Measurements from ENCODE around the gene DOCK7. TPM values are rescaled to one million over a fixed set of nuclear protein-coding genes. Genes with fewer than 3 reads are reported as not detected.
"Not testable (repeated sequence)": the region's sequence is repeated elsewhere in the genome, so short reads cannot be mapped to it uniquely, and the experiment has no call there.

DOCK7 gene
- total RNA-seq, 2 experiments from 2014 or later: 5.8 to 7.1 TPM

DNA sequence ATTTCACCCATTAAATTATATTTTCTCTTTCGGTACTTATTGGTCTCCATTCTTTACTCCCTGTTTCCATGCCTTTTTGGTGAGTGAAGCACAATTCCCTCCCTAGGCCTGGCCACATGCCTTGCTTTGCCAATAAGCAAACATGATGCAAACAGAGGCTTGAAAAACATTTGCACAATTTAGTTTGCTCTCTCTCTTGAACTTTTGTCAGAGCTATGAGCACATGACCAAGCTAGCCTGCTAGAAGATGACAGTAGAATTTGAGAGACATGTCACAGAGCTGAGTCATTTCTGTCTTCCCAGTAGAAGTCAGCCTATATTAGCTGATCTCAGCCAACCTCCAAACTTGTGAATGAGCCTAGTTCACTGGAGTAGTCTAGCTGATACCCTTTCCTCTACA lies 66.3 kb downstream of the DOCK7 start:
- POLR2A ChIA-PET: no interaction called here
- DNase-seq: no peak
- H3K36me3 Mint-ChIP-seq: no peaks in the 10 kb centered on the region
- H3K27me3 Mint-ChIP-seq: no peaks in the 10 kb centered on the region
- H3K4me3 Mint-ChIP-seq: no peak overlapping the region
- no peak overlapping the region for H3K27ac Mint-ChIP-seq
- no peak for ATAC-seq (ENCODE audit: low read depth)
- H3K9me3 Mint-ChIP-seq: no peaks in the 10 kb centered on the region
- peaks cover 7% of the 10 kb centered on the region for H3K4me1 Mint-ChIP-seq

DNA sequence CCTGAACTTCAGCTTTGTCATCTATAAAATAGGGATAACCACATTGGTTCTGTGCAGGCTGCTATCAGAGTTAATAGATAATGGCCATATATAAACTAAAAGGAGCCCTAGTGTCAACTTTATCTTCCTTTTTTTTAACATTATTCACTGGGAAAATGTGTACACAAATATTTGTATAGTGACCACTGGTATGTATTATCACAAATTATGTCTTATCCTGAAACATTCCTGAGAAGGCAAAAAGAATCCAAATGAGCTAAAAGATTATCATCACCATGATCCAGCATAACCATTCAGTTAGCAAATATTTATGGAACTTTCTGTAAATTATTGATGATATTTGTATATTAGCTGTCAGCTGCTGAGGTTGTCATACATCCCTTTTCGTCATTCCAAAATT lies 74.3 kb downstream of the DOCK7 start:
- H3K27me3 Mint-ChIP-seq: no peaks in the 10 kb centered on the region
- H3K36me3 Mint-ChIP-seq: no peaks in the 10 kb centered on the region
- POLR2A ChIA-PET: no interaction called here
- H3K27ac Mint-ChIP-seq: no peak overlapping the region
- no peak for ATAC-seq (ENCODE audit: low read depth)
- no peaks in the 10 kb centered on the region for H3K4me1 Mint-ChIP-seq
- no peak overlapping the region for H3K4me3 Mint-ChIP-seq
- no peaks in the 10 kb centered on the region for H3K9me3 Mint-ChIP-seq
- DNase-seq: no peak

GRCh38 chr1:62613325-62613727 lies 74.9 kb downstream of the DOCK7 start:
- no peak overlapping the region for H3K27ac Mint-ChIP-seq
- H3K4me3 Mint-ChIP-seq: no peak overlapping the region
- no peaks in the 10 kb centered on the region for H3K27me3 Mint-ChIP-seq

DNA sequence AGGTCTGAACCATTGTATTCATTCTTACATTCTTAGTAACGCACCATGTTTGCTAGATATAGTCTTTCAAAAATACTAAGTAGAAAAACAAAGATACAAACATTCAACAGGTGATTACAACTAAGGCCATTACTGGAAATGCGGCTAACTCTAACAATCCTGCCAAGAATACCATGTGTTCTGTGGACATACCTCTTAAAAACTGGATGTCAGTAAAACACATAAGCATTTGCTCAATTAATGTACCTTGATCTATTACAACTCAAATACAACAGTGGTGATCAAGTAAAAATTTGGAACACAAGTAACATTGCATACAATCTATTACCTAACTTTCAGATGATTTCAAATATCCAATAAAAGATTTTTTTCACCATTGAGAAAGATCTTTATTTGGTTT lies 75.4 kb downstream of the DOCK7 start:
- no peaks in the 10 kb centered on the region for H3K9me3 Mint-ChIP-seq
- DNase-seq: no peak

More at GRCh38 chr1:62613325-62613727, 74.9 kb downstream of the DOCK7 start:
- ATAC-seq (ENCODE audit: low read depth): no peak
- Mint-ChIP-seq H3K36me3 (no peaks in the 10 kb centered on the region), H3K4me1 (no peaks in the 10 kb centered on the region), H3K9me3 (no peaks in the 10 kb centered on the region)
- POLR2A ChIA-PET: no interaction called here
- DNase-seq: no peak

DNA sequence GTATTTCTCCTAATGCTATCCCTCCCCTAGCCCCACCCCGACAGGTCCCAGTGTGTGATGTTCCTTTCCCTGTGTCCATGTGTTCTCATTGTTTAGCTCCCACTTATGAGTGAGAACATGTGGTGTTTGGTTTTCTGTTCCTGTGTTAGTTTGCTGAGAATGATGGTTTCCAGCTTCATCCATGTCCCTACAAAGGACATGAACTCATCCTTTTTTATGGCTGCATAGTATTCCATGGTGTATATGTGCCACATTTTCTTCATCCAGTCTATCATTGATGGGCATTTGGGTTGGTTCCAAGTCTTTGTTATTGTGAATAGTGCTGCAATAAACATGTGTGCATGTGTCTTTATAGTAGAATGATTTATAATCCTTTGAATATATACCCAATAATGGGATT lies 77.6 kb downstream of the DOCK7 start:
- POLR2A ChIA-PET; H3K4me3 Mint-ChIP-seq; H3K9me3 Mint-ChIP-seq; H3K27me3 Mint-ChIP-seq; H3K4me1 Mint-ChIP-seq; DNase-seq; H3K36me3 Mint-ChIP-seq; ATAC-seq (ENCODE audit: low read depth); H3K27ac Mint-ChIP-seq: not testable (repeated sequence)

More for the DNA sequence above, 75.4 kb downstream of the DOCK7 start:
- Mint-ChIP-seq H3K27ac (no peak overlapping the region), H3K27me3 (no peaks in the 10 kb centered on the region), H3K4me1 (no peaks in the 10 kb centered on the region), H3K36me3 (no peaks in the 10 kb centered on the region), H3K4me3 (no peak overlapping the region)
- POLR2A ChIA-PET: no interaction called here
- ATAC-seq (ENCODE audit: low read depth): no peak

DNA sequence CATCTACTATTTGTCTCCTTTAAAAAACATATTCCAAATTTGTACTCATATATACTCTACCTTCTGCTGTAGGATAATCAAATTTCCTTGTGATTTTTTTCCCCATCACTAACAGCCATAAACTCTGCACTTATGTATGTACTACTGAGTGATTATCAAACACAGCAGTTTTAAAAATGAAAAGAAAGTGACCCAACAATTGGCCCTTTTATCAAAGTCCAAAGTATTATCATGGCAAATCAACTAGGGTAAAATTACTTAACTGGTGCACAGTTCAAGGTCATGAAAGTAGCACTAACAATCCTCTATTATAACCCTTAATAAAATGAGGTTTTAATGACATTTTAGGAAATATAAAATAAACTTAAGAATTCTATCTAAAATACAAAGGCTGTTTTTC lies 79.3 kb downstream of the DOCK7 start:
- H3K27ac Mint-ChIP-seq: no peak overlapping the region
- POLR2A ChIA-PET: no interaction called here
- no peaks in the 10 kb centered on the region for H3K4me1 Mint-ChIP-seq
- ATAC-seq (ENCODE audit: low read depth) (no peak), DNase-seq (no peak)
- no peaks in the 10 kb centered on the region for H3K36me3 Mint-ChIP-seq
- H3K9me3 Mint-ChIP-seq: no peaks in the 10 kb centered on the region
- no peak overlapping the region for H3K4me3 Mint-ChIP-seq
- peaks cover 2% of the 10 kb centered on the region for H3K27me3 Mint-ChIP-seq

DNA sequence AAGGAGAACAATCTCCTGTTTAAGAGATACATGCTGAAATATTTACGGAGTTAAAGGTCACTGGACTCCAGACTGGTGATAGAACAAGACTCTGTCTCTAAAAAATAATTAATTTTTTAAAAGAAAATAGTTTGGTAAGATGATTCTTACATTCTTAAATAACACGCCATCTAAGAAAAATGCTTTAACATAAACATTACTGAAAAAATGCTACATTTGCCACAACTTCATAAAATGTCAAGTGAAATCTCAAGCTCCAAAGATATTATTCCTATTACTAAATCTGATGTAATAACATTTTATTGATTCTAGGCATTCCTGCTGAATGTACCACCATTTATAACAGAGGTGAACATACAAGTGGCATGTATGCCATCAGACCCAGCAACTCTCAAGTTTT lies 86.7 kb downstream of the DOCK7 start:
- Mint-ChIP-seq H3K4me3 (no peak overlapping the region), H3K27ac (no peak overlapping the region), H3K27me3 (peaks cover 2% of the 10 kb centered on the region), H3K4me1 (peaks cover 5% of the 10 kb centered on the region), H3K36me3 (no peaks in the 10 kb centered on the region), H3K9me3 (no peaks in the 10 kb centered on the region)
- ATAC-seq (ENCODE audit: low read depth) (no peak), DNase-seq (no peak)
- POLR2A ChIA-PET: no interaction called here

GRCh38 chr1:62599044-62599443 lies 89.1 kb downstream of the DOCK7 start:
- Mint-ChIP-seq H3K27me3 (no peaks in the 10 kb centered on the region), H3K9me3 (no peaks in the 10 kb centered on the region), H3K36me3 (no peaks in the 10 kb centered on the region), H3K4me3 (no peak overlapping the region), H3K4me1 (peaks cover 5% of the 10 kb centered on the region), H3K27ac (no peak overlapping the region)
- no peak for DNase-seq
- ATAC-seq (ENCODE audit: low read depth): no peak
- POLR2A ChIA-PET: no interaction called here

DNA sequence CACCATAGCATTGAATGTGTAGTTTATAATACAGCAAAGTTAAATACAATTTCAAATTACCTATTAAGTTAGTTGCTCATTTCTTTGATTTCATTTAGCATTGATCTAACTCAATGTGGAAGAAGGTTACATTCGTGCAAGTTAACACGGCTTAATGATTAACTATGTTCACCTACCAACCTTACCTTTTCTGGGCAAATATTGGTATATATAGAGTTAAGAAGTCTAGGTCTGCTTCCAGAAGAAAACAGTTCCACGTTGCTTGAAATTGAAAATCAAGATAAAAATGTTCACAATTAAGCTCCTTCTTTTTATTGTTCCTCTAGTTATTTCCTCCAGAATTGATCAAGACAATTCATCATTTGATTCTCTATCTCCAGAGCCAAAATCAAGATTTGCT lies 90.9 kb downstream of the DOCK7 start, which contains the start of gene ANGPTL3:
ANGPTL3 (plus strand) TSS at position 240 of the 400 bp plus-strand sequence; CDS start at position 287, 47 bp downstream.
- DNase-seq (no peak), ATAC-seq (ENCODE audit: low read depth) (no peak)
- H3K36me3 Mint-ChIP-seq: no peaks in the 10 kb centered on the region
- no peak within 1 kb of the TSS for H3K4me3 Mint-ChIP-seq
- H3K9me3 Mint-ChIP-seq: no peaks in the 10 kb centered on the region
- H3K27me3 Mint-ChIP-seq: no peaks in the 10 kb centered on the region
- H3K27ac Mint-ChIP-seq: no peak within 1 kb of the TSS
- POLR2A ChIA-PET: no interaction called here
- peaks cover 5% of the 10 kb centered on the region for H3K4me1 Mint-ChIP-seq

DNA sequence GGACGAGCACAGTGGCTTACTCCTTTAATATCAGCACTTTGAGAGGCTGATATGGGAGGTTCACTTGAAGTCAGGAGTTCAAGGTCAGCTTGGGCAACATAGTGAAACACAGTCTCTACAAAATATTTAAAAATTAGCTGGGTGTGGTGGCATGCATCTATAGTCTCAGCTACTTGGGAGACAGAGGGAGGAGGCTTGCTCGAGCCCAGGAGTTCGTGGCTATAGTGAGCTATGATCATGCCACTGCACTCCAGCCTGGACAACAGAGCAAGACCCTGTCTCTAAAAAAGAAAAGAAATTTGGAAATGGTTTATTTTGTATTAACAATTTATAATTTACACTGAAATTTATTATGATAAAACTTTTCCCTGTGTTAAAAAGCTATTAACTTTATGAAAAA lies 92.5 kb downstream of the DOCK7 start:
- Mint-ChIP-seq H3K4me1 (peaks cover 5% of the 10 kb centered on the region), H3K27ac (no peak overlapping the region), H3K27me3 (no peaks in the 10 kb centered on the region), H3K9me3 (no peaks in the 10 kb centered on the region), H3K36me3 (no peaks in the 10 kb centered on the region), H3K4me3 (no peak overlapping the region)
- ATAC-seq (ENCODE audit: low read depth) (no peak), DNase-seq (no peak)
- POLR2A ChIA-PET: no interaction called here

- Mint-ChIP-seq H3K27me3 (no peaks in the 10 kb centered on the region), H3K4me1 (peaks cover under 1% of the 10 kb centered on the region), H3K9me3 (no peaks in the 10 kb centered on the region), H3K4me3 (no peak overlapping the region), H3K27ac (no peak overlapping the region), H3K36me3 (no peaks in the 10 kb centered on the region)
- POLR2A ChIA-PET: no interaction called here
- DNase-seq (no peak), ATAC-seq (ENCODE audit: low read depth) (no peak)
Observed at GRCh38 chr1:62593825-62594394, 94.3 kb downstream of the DOCK7 start.

- H3K4me3 Mint-ChIP-seq: no peak overlapping the region
- no peaks in the 10 kb centered on the region for H3K36me3 Mint-ChIP-seq
- H3K9me3 Mint-ChIP-seq: no peaks in the 10 kb centered on the region
- ATAC-seq (ENCODE audit: low read depth) (no peak), DNase-seq (no peak)
- no peak overlapping the region for H3K27ac Mint-ChIP-seq
- no peaks in the 10 kb centered on the region for H3K27me3 Mint-ChIP-seq
- POLR2A ChIA-PET: no interaction called here
- H3K4me1 Mint-ChIP-seq: no peaks in the 10 kb centered on the region
Observed at GRCh38 chr1:62590970-62591368, 97.2 kb downstream of the DOCK7 start.

GRCh38 chr1:62590255-62590969 lies 97.8 kb downstream of the DOCK7 start:
- Mint-ChIP-seq H3K36me3 (no peaks in the 10 kb centered on the region), H3K4me1 (no peaks in the 10 kb centered on the region), H3K27me3 (no peaks in the 10 kb centered on the region), H3K27ac (no peak overlapping the region), H3K9me3 (no peaks in the 10 kb centered on the region), H3K4me3 (no peak overlapping the region)
- no peak for ATAC-seq (ENCODE audit: low read depth)
- POLR2A ChIA-PET: no interaction called here
- DNase-seq: no peak

- Mint-ChIP-seq H3K36me3 (no peaks in the 10 kb centered on the region), H3K4me3 (no peak overlapping the region), H3K4me1 (no peaks in the 10 kb centered on the region), H3K27me3 (no peaks in the 10 kb centered on the region), H3K9me3 (no peaks in the 10 kb centered on the region), H3K27ac (no peak overlapping the region)
- POLR2A ChIA-PET: no interaction called here
- no peak for DNase-seq
- no peak for ATAC-seq (ENCODE audit: low read depth)
Observed at GRCh38 chr1:62589321-62589720, 98.9 kb downstream of the DOCK7 start.

Data from activated naive CD8-positive, alpha-beta T cell treated with anti-CD3 and anti-CD28 coated beads, Interleukin-2, amount 10 ng/mL, durations not matched to agents 7 days and 5 days (primary cell).